ENCODE data around the gene GSDME.
"Not testable (repeated sequence)": the region's sequence is repeated elsewhere in the genome, so short reads cannot be mapped to it uniquely, and the experiment has no call there.

Gene GSDME

DNA sequence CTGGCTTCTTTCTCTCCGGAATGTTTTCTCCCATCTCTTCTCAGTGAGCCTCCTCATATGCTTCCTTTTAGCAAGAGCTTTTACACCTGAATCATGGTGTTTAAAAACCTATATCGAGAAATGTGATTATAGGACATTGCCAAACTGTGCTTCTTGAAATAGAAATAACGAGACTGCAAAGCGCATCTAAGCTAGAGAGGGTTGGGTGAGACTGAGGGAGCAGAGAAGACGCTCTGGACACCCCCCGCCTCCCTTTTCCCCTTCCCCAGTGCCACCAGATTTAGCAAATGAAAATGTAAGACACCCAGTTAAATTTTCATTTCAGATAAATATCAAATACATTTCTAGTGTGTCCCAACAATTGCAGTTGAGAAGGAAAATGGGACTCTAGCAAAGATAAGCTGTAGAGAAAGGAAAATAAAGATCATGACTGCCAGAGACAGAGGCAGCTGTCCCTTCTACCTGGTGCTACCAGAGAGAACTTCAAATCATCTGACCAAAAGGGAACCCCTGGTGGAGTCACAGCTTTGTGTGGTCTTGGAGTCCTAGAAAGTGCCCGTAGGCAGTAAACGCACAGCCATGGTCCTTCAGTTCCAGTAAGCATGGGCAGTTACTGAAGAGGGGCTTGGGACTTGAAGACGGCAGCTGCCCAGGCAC lies 14.6 kb downstream of the GSDME start:
- H3K27ac ChIP-seq (ENCODE audit: low read length): no peak overlapping the region
- H3K36me3 ChIP-seq (ENCODE audit: control insufficient read depth in 2 of 2, insufficient read depth in 2 of 2, low read length in 2 of 2): peaks cover 2 to 3% of the 10 kb centered on the region in 2 donors

DNA sequence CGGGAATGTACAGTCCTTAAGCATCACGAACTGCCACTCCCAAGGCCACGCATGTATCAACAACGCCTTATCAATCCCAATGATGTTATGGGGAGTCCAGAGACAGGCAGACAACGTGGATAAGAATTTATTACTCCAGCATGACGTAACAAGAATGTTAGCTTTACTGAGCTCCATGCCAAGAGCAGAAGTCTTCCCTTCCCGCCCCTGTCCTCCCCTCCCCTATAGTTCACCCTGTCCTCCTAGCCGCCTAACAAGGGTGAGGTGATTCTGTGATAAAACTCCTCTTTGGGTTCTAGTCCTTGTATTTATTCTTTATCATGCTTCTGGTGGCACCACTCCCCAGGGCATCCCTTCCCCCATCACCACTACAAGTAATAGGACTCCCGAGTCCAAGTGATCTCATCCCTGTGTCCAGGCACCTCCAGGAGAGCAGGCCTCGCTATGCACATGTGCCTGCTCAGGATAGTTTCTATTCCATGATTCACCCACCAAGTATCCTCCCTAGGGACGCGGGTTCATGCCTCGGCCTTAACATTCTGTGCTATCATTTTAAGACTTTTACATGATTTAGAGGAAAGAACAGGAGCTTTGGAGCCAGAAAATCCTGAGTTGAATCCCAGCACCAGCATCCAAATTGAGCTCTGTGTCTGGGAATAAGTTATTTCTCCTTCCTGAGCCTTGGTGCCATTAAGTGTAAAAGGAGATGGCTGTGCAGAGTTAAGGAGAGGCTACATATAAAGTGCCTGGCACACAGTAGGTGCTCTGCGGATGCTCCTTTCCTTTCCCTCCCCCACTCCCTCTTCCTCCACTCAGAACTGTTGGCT lies 15.4 kb downstream of the GSDME start:
- Histone ChIP-seq H3K9me3 (ENCODE audit: control insufficient read depth in 2 of 2, low read length in 2 of 2) (no peaks in the 10 kb centered on the region), H3K27ac (ENCODE audit: low read length) (no peak overlapping the region), H3K27me3 (ENCODE audit: control insufficient read depth in 1 of 2, insufficient read depth in 2 of 2, low read length in 2 of 2) (no peaks in the 10 kb centered on the region), H3K36me3 (ENCODE audit: control insufficient read depth in 2 of 2, insufficient read depth in 2 of 2, low read length in 2 of 2) (peaks cover 2 to 3% of the 10 kb centered on the region in 2 donors), H3K4me3 (ENCODE audit: low read length in 2 of 2) (no peak overlapping the region), H3K4me1 (ENCODE audit: control insufficient read depth, insufficient read depth, low read length) (no peaks in the 10 kb centered on the region), H3K9ac (ENCODE audit: low read length in 2 of 2) (no peak overlapping the region)

More for the DNA sequence above, 14.6 kb downstream of the GSDME start:
- Histone ChIP-seq H3K9ac (ENCODE audit: low read length in 2 of 2) (no peak overlapping the region), H3K9me3 (ENCODE audit: control insufficient read depth in 2 of 2, low read length in 2 of 2) (no peaks in the 10 kb centered on the region), H3K4me1 (ENCODE audit: control insufficient read depth, insufficient read depth, low read length) (no peaks in the 10 kb centered on the region), H3K27me3 (ENCODE audit: control insufficient read depth in 1 of 2, insufficient read depth in 2 of 2, low read length in 2 of 2) (no peaks in the 10 kb centered on the region), H3K4me3 (ENCODE audit: low read length in 2 of 2) (no peak overlapping the region)

DNA sequence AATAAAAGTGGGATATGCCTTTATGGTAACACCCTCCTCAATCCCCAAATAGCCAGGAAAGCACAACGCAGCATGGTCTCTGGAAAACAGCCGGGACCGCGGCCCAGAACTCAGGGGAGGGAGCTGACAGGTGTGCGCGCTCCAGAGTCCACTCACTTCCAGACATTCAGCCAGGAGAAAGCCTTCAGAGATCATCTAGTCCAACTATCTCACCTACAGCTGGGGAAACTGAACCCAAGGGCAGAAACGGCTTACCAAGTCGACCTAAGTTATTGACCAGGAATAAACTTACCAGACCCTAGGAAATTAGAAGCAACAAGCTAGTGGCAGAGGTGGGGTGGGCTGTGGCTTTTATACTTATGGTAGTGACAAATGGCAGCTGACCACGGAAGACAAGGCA lies 16.4 kb downstream of the GSDME start:
- no peaks in the 10 kb centered on the region for H3K4me1 ChIP-seq (ENCODE audit: control insufficient read depth, insufficient read depth, low read length)
- H3K27ac ChIP-seq (ENCODE audit: low read length): no peak overlapping the region
- H3K36me3 ChIP-seq (ENCODE audit: control insufficient read depth in 2 of 2, insufficient read depth in 2 of 2, low read length in 2 of 2): peaks cover 0 to 3% of the 10 kb centered on the region in 2 donors
- H3K9ac ChIP-seq (ENCODE audit: low read length in 2 of 2): no peak overlapping the region
- H3K27me3 ChIP-seq (ENCODE audit: control insufficient read depth in 1 of 2, insufficient read depth in 2 of 2, low read length in 2 of 2): no peaks in the 10 kb centered on the region
- H3K4me3 ChIP-seq (ENCODE audit: low read length in 2 of 2): no peak overlapping the region
- H3K9me3 ChIP-seq (ENCODE audit: control insufficient read depth in 2 of 2, low read length in 2 of 2): no peaks in the 10 kb centered on the region

DNA sequence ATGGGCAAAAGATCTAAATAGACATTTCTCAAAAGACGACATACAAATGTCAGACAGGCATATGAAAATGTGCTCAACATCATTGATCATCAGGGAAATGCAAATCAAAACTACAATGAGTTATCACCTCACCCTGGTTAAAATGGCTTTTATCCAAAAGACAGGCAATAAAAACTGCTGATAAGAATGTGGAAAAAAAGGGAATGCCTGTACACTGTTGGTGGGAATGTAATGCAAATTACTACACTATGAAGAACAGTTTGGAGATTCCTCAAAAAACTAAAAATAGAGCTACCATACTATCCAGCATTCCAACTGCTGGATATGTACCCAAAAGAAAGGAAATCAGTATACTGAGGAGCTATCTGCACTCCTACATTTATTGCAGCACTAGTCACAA lies 18.0 kb downstream of the GSDME start:
- Histone ChIP-seq H3K27ac (ENCODE audit: low read length) (no peak overlapping the region), H3K27me3 (ENCODE audit: control insufficient read depth in 1 of 2, insufficient read depth in 2 of 2, low read length in 2 of 2) (no peaks in the 10 kb centered on the region), H3K4me3 (ENCODE audit: low read length in 2 of 2) (no peak overlapping the region), H3K36me3 (ENCODE audit: control insufficient read depth in 2 of 2, insufficient read depth in 2 of 2, low read length in 2 of 2) (peaks cover 0 to 2% of the 10 kb centered on the region in 2 donors), H3K9me3 (ENCODE audit: control insufficient read depth in 2 of 2, low read length in 2 of 2) (no peaks in the 10 kb centered on the region), H3K4me1 (ENCODE audit: control insufficient read depth, insufficient read depth, low read length) (no peaks in the 10 kb centered on the region), H3K9ac (ENCODE audit: low read length in 2 of 2) (no peak overlapping the region)

DNA sequence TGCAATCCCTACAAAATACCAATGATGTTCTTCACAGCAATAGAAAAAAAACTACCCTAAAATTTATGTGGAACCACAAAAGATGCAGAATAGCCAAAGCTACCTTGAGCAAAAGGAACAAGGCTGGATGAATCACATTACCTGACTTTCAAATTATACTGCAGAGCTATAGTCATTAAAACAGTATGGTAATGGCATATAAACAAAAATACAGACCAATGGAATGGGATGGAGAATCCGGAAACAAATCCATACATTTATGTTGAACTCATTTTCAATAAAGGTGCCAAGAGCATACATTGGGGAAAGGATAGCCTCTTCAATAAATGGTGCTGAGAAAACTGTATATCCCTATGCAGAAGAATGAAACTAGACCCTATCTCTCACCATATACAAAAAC lies 18.7 kb downstream of the GSDME start:
- Histone ChIP-seq H3K9ac (ENCODE audit: low read length in 2 of 2) (no peak overlapping the region), H3K4me1 (ENCODE audit: control insufficient read depth, insufficient read depth, low read length) (no peaks in the 10 kb centered on the region), H3K27me3 (ENCODE audit: control insufficient read depth in 1 of 2, insufficient read depth in 2 of 2, low read length in 2 of 2) (no peaks in the 10 kb centered on the region), H3K9me3 (ENCODE audit: control insufficient read depth in 2 of 2, low read length in 2 of 2) (no peaks in the 10 kb centered on the region), H3K36me3 (ENCODE audit: control insufficient read depth in 2 of 2, insufficient read depth in 2 of 2, low read length in 2 of 2) (no peaks in the 10 kb centered on the region), H3K27ac (ENCODE audit: low read length) (no peak overlapping the region), H3K4me3 (ENCODE audit: low read length in 2 of 2) (no peak overlapping the region)

DNA sequence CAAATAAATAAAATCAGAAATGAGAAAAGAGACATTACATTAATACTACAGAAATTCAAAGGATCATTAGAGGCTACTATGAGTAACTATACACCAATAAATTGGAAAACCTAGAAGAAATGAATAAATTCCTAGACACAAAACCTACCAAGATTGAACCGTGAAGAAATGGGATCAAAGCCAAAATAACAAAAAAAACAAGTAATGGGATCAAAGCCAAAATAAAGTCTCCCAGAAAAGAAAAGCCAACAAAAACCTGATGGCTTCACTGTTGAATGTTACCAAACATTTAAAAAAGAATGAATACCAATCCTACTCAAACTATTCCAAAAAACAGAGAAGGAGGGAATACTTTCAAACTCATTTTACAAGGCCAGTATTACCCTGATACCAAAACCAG lies 20.0 kb downstream of the GSDME start:
- Histone ChIP-seq H3K4me3 (ENCODE audit: low read length in 2 of 2) (no peak overlapping the region), H3K27ac (ENCODE audit: low read length) (no peak overlapping the region), H3K36me3 (ENCODE audit: control insufficient read depth in 2 of 2, insufficient read depth in 2 of 2, low read length in 2 of 2) (no peaks in the 10 kb centered on the region), H3K27me3 (ENCODE audit: control insufficient read depth in 1 of 2, insufficient read depth in 2 of 2, low read length in 2 of 2) (no peaks in the 10 kb centered on the region), H3K4me1 (ENCODE audit: control insufficient read depth, insufficient read depth, low read length) (no peaks in the 10 kb centered on the region), H3K9ac (ENCODE audit: low read length in 2 of 2) (no peak overlapping the region), H3K9me3 (ENCODE audit: control insufficient read depth in 2 of 2, low read length in 2 of 2) (no peaks in the 10 kb centered on the region)

DNA sequence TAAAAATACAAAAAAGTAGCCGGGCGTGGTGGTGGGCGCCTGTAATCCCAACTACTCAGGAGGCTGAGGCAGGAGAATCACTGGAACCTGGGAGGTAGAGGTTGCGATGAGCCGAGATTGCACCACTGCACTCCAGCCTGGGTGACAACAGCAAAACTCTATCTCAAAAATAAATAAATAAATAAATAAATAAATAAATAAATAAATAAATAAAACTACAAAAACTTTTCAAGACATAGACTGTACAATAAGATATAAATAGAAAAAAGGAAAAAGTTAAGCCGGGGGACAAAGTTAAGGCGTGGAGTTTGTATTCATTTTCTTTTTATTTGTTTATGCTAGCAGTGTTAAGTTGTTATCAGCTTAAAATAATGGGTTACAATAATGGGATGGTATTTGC lies 21.7 kb downstream of the GSDME start:
- not testable (repeated sequence) for H3K4me3 ChIP-seq (ENCODE audit: low read length in 2 of 2); H3K27me3 ChIP-seq (ENCODE audit: control insufficient read depth in 1 of 2, insufficient read depth in 2 of 2, low read length in 2 of 2); H3K27ac ChIP-seq (ENCODE audit: low read length); H3K9ac ChIP-seq (ENCODE audit: low read length in 2 of 2); H3K36me3 ChIP-seq (ENCODE audit: control insufficient read depth in 2 of 2, insufficient read depth in 2 of 2, low read length in 2 of 2); H3K9me3 ChIP-seq (ENCODE audit: control insufficient read depth in 2 of 2, low read length in 2 of 2); H3K4me1 ChIP-seq (ENCODE audit: control insufficient read depth, insufficient read depth, low read length)

DNA sequence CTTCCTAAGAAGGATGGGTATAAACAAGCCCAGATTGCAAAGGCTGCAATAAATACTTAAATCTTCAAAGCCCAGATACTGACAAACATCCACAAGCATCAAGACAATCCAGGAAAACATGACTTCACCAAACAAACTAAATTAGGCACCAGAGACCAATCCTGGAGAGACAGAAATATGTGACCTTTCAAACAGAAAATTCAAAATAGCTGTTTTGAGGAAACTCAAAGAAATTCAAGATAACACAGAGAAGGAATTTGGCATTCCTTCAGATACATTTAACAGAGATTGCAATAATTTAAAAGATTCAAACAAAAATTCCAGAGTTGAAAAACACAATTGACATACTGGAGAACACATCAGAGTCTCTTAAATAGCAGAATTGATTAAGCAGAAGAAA lies 23.0 kb downstream of the GSDME start:
- Histone ChIP-seq H3K9me3 (ENCODE audit: control insufficient read depth in 2 of 2, low read length in 2 of 2) (no peaks in the 10 kb centered on the region), H3K36me3 (ENCODE audit: control insufficient read depth in 2 of 2, insufficient read depth in 2 of 2, low read length in 2 of 2) (no peaks in the 10 kb centered on the region), H3K4me3 (ENCODE audit: low read length in 2 of 2) (no peak overlapping the region), H3K9ac (ENCODE audit: low read length in 2 of 2) (no peak overlapping the region), H3K27me3 (ENCODE audit: control insufficient read depth in 1 of 2, insufficient read depth in 2 of 2, low read length in 2 of 2) (no peaks in the 10 kb centered on the region), H3K27ac (ENCODE audit: low read length) (no peak overlapping the region), H3K4me1 (ENCODE audit: control insufficient read depth, insufficient read depth, low read length) (peaks cover under 1% of the 10 kb centered on the region)

DNA sequence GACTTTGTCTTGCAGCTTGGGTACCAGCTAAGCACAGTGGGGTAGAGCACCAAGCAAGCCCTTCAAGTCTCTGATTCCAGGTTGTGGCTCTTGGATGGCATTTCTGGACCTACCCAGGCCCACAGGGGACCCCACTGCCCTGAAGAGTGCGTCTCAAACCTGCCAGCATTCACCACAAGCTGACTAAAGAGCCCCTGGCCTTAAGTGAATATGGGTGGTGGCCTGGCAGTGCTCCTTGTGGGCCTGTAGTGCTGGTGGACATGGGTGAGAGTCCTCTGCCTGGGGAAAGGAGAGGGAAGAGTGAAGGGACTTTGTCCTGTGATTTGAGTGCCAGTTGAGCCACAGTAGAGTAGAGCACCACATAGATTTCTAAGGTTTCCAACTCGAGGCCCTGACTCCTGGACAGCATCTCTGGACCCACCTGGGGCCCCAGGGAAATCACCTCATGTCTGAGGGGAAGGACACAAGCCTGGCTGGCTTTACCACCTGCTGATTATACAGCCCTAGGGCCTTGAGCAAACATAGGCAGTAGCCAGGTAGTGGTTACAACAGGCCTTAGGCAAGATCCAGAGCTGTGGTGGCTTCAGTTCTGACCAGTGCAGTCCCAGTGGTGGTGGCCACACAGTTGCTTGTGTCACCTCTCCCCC lies 23.7 kb downstream of the GSDME start:
- Histone ChIP-seq H3K4me3 (ENCODE audit: low read length in 2 of 2) (no peak overlapping the region), H3K9ac (ENCODE audit: low read length in 2 of 2) (no peak overlapping the region), H3K36me3 (ENCODE audit: control insufficient read depth in 2 of 2, insufficient read depth in 2 of 2, low read length in 2 of 2) (no peaks in the 10 kb centered on the region), H3K4me1 (ENCODE audit: control insufficient read depth, insufficient read depth, low read length) (peaks cover 3% of the 10 kb centered on the region), H3K9me3 (ENCODE audit: control insufficient read depth in 2 of 2, low read length in 2 of 2) (no peaks in the 10 kb centered on the region), H3K27ac (ENCODE audit: low read length) (no peak overlapping the region), H3K27me3 (ENCODE audit: control insufficient read depth in 1 of 2, insufficient read depth in 2 of 2, low read length in 2 of 2) (no peaks in the 10 kb centered on the region)

DNA sequence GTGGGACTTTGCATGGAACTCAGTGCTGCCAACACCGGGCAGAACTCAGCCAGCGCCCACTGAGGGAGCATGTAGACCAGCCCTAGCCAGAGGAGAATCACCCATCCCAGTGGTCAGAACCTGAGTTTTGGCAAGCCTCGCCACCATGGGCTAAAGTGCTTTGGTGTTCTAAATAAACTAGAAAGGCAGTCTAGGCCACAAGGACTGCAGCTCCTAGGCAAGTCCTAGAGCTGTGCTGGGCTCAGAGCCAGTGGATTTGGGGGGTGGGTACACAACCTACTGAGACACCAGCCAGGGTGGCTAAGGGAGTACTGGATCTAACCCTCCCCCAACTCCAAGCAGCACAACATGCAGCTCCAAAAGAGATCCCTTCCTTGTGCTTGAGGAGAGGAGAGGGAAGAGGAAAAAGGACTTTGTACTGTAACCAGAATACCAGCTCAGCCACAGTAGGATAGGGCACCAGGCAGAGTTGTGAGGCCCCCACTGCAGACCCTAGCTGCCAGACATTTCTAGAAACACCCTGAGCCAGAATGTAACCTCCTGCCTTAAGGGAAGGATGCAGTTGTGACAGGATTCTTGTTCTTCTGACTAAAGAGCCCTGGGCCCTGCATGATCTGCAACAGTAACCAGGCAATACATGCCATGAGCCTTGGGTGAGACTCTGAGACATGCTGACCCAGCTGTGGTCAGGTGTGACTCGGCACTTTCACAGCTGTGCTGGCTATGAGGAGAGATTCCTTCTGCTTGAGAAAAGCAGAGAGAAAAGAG lies 24.4 kb downstream of the GSDME start:
- H3K9ac ChIP-seq (ENCODE audit: low read length in 2 of 2): no peak overlapping the region
- no peak overlapping the region for H3K27ac ChIP-seq (ENCODE audit: low read length)
- H3K4me1 ChIP-seq (ENCODE audit: control insufficient read depth, insufficient read depth, low read length): peaks cover 3% of the 10 kb centered on the region
- no peak overlapping the region for H3K4me3 ChIP-seq (ENCODE audit: low read length in 2 of 2)
- no peaks in the 10 kb centered on the region for H3K27me3 ChIP-seq (ENCODE audit: control insufficient read depth in 1 of 2, insufficient read depth in 2 of 2, low read length in 2 of 2)
- no peaks in the 10 kb centered on the region for H3K9me3 ChIP-seq (ENCODE audit: control insufficient read depth in 2 of 2, low read length in 2 of 2)
- H3K36me3 ChIP-seq (ENCODE audit: control insufficient read depth in 2 of 2, insufficient read depth in 2 of 2, low read length in 2 of 2): no peaks in the 10 kb centered on the region
